Measurements from ENCODE around the gene GTF3C5.
"Not testable (repeated sequence)": the region's sequence is repeated elsewhere in the genome, so short reads cannot be mapped to it uniquely, and the experiment has no call there.

GTF3C5 gene

GRCh38 chr9:133057553-133057952 lies 26.8 kb downstream of the GTF3C5 start:
- no peak for DNase-seq (ENCODE audit: low read depth, low spot score)
- TF ChIP-seq CTCF (IDR thresholded peaks at IDR 0.05; ENCODE audit: insufficient read depth, low read length, missing control alignments), result no peak
- CTCF ChIA-PET, result interaction anchor here (1.6 to 27.8 kb wide), 3 partner anchors 9 to 88 kb away, joined by 5 to 462 read pairs (median 6); no protein-coding TSS in a partner anchor
- no peak overlapping the region for H3K4me3 ChIP-seq (ENCODE audit: low read depth, low read length)
- POLR2A ChIA-PET, result no interaction called here

DNA sequence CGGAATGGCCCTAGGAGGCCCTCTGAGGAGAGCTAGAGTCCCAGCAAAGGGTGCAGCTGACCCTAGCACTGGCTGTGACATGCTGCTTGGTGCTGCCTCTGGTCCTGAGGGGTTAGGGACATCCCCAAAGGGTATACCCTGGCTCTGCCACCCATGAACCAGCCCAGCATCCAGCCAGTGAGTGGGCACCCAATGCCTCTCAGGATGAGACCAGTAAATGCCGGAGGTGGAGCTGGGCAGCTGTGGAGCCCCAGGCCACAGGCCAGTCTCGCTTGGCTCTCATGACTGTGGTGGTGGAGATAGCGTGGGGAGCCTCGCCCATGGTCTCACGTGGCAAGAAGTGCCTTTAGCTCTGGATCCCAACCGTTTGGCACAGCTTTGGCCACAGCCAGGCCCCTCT lies 27.3 kb downstream of the GTF3C5 start:
- DNase-seq (ENCODE audit: low read depth, low spot score), result no peak
- no peak for TF ChIP-seq CTCF (IDR thresholded peaks at IDR 0.05; ENCODE audit: insufficient read depth, low read length, missing control alignments)
- POLR2A ChIA-PET, result no interaction called here
- CTCF ChIA-PET, result interaction anchor here (1.3 to 27.8 kb wide), 3 partner anchors 36 to 88 kb away, joined by 4 to 462 read pairs (median 6); no protein-coding TSS in a partner anchor
- H3K4me3 ChIP-seq (ENCODE audit: low read depth, low read length), result no peak overlapping the region

- ChIA-PET POLR2A (no interaction called here), CTCF (interaction anchor here (1.3 to 27.8 kb wide), 4 partner anchors 17 to 87 kb away, joined by 3 to 462 read pairs (median 5); no protein-coding TSS in a partner anchor)
- no peak for DNase-seq (ENCODE audit: low read depth, low spot score)
- no peak overlapping the region for H3K4me3 ChIP-seq (ENCODE audit: low read depth, low read length)
- no peak for TF ChIP-seq CTCF (IDR thresholded peaks at IDR 0.05; ENCODE audit: insufficient read depth, low read length, missing control alignments)
These were observed 27.9 kb downstream of the GTF3C5 start for GRCh38 chr9:133058550-133059320.

GRCh38 chr9:133059623-133060022 lies 28.8 kb downstream of the GTF3C5 start:
- CTCF ChIA-PET, result interaction anchor here (0.9 to 27.8 kb wide), 6 partner anchors 11 to 86 kb away, joined by 3 to 462 read pairs (median 4); no protein-coding TSS in a partner anchor
- DNase-seq (ENCODE audit: low read depth, low spot score), result no peak
- POLR2A ChIA-PET, result no interaction called here
- TF ChIP-seq CTCF (IDR thresholded peaks at IDR 0.05; ENCODE audit: insufficient read depth, low read length, missing control alignments), result no peak
- H3K4me3 ChIP-seq (ENCODE audit: low read depth, low read length), result no peak overlapping the region

- no peak for DNase-seq (ENCODE audit: low read depth, low spot score)
- H3K4me3 ChIP-seq (ENCODE audit: low read depth, low read length), result no peak overlapping the region
- no peak for TF ChIP-seq CTCF (IDR thresholded peaks at IDR 0.05; ENCODE audit: insufficient read depth, low read length, missing control alignments)
- ChIA-PET CTCF (interaction anchor here (0.9 to 27.8 kb wide), 4 partner anchors 12 to 86 kb away, joined by 3 to 462 read pairs (median 4); no protein-coding TSS in a partner anchor), POLR2A (no interaction called here)
These were observed 29.6 kb downstream of the GTF3C5 start for GRCh38 chr9:133060417-133060841.

- POLR2A ChIA-PET; H3K4me3 ChIP-seq (ENCODE audit: low read depth, low read length); DNase-seq (ENCODE audit: low read depth, low spot score): not testable (repeated sequence)
- CTCF ChIA-PET, result interaction anchor here (1.0 to 27.8 kb wide), 3 partner anchors 15 to 85 kb away, joined by 3 to 462 read pairs (median 3); no protein-coding TSS in a partner anchor
These were observed 30.4 kb downstream of the GTF3C5 start for GRCh38 chr9:133061019-133061763.

DNA sequence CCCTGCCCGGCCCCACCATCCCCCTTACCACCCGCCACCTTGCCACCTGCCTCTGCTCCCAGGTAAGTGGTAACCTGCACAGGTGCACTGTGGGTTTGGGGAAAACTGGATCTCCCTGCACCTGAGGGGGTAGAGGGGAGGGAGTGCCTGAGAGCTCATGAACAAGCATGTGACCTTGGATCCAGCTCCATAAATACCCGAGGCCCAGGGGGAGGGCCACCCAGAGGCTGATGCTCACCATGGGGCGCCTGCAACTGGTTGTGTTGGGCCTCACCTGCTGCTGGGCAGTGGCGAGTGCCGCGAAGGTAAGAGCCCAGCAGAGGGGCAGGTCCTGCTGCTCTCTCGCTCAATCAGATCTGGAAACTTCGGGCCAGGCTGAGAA lies 31.0 kb downstream of the GTF3C5 start, which contains the start of gene CEL:
CEL (plus strand) TSS at position 218 of the 382 bp plus-strand sequence; CDS start at position 240, 22 bp downstream.
- H3K4me3 ChIP-seq (ENCODE audit: low read depth, low read length); POLR2A ChIA-PET; DNase-seq (ENCODE audit: low read depth, low spot score): not testable (repeated sequence)
- CTCF ChIA-PET, result interaction anchor here (1.0 to 27.8 kb wide), 2 partner anchors 14 to 84 kb away, joined by 3 to 462 read pairs; no protein-coding TSS in a partner anchor

- H3K4me3 ChIP-seq (ENCODE audit: low read depth, low read length); DNase-seq (ENCODE audit: low read depth, low spot score); POLR2A ChIA-PET; CTCF ChIA-PET: not testable (repeated sequence)
These were observed 31.8 kb downstream of the GTF3C5 start for GRCh38 chr9:133062569-133062968.

Data from AG04449 (cell line).